Measurements from ENCODE around the gene ENPP4.

- TF ChIP-seq ZFP3 (CRISPR knock-in tag; IDR thresholded peaks at IDR 0.05) (no peak), SNAI2 (CRISPR knock-in tag; IDR thresholded peaks at IDR 0.05) (no peak), RARB (CRISPR knock-in tag; IDR thresholded peaks at IDR 0.05) (no peak), BACH2 (CRISPR knock-in tag; IDR thresholded peaks at IDR 0.05; ENCODE audit: borderline replicate concordance) (no peak)
- TF ChIP-seq, protein P1, sequence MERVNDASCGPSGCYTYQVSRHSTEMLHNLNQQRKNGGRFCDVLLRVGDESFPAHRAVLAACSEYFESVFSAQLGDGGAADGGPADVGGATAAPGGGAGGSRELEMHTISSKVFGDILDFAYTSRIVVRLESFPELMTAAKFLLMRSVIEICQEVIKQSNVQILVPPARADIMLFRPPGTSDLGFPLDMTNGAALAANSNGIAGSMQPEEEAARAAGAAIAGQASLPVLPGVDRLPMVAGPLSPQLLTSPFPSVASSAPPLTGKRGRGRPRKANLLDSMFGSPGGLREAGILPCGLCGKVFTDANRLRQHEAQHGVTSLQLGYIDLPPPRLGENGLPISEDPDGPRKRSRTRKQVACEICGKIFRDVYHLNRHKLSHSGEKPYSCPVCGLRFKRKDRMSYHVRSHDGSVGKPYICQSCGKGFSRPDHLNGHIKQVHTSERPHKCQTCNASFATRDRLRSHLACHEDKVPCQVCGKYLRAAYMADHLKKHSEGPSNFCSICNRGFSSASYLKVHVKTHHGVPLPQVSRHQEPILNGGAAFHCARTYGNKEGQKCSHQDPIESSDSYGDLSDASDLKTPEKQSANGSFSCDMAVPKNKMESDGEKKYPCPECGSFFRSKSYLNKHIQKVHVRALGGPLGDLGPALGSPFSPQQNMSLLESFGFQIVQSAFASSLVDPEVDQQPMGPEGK (CRISPR knock-in tag; IDR thresholded peaks at IDR 0.05; ENCODE audit: borderline replicate concordance) = no peak
Observed at GRCh38 chr6:46091080-46091478, 38.7 kb upstream of the ENPP4 start.

Data from SK-N-SH treated with all-trans-retinoic acid at 6 μM for 48 hours (cell line).